OCI-LY1 (cell line): Measurements from ENCODE around the gene CRB3.
A peak's percentile ranks its signal among the peaks of the same experiment; 100 is the strongest.

Experiments used
- H2AFZ ChIP-seq: fragments of 200-600 bp; sonication (generic), shearing (Covaris generic); 2 replicates; pipeline ENCODE4 v1.6.0; 2014; ENCODE audit warnings: antibody characterized with exemption, mild to moderate bottlenecking, low read length
- H3F3A ChIP-seq: fragments of 200-600 bp; sonication (generic), shearing (Covaris generic); 2 replicates; pipeline ENCODE4 v1.6.0; 2014; ENCODE audit warnings: mild to moderate bottlenecking, antibody characterized with exemption, low read length, moderate library complexity; ENCODE audit not compliant: insufficient read depth
- H3K27ac ChIP-seq: fragments of 200-600 bp; sonication (generic); 2 replicates; pipeline ENCODE4 v1.5.1; 2014; ENCODE audit warnings: low read length, mixed run types, mild to moderate bottlenecking, low read depth; ENCODE audit not compliant: poor library complexity, severe bottlenecking
- H3K27me3 ChIP-seq: fragments of 200-600 bp; sonication (generic); 2 replicates; pipeline ENCODE4 v1.6.0; 2014; ENCODE audit warnings: antibody characterized with exemption, mild to moderate bottlenecking, low read length, moderate library complexity; ENCODE audit not compliant: insufficient read depth
- H3K36me3 ChIP-seq: fragments of 200-600 bp; sonication (generic); 2 replicates; pipeline ENCODE4 v1.6.1; 2014; ENCODE audit warnings: mild to moderate bottlenecking, antibody characterized with exemption, low read length, moderate library complexity, mixed read lengths; ENCODE audit not compliant: insufficient read depth
- H3K4me1 ChIP-seq: fragments of 200-600 bp; sonication (generic); 2 replicates; pipeline ENCODE4 v1.5.1; 2014; ENCODE audit warnings: mild to moderate bottlenecking, low read length, moderate library complexity; ENCODE audit not compliant: insufficient read depth, severe bottlenecking
- H3K4me2 ChIP-seq: fragments of 200-600 bp; sonication (generic), shearing (Covaris generic); 2 replicates; pipeline ENCODE4 v1.6.1; 2014; ENCODE audit warnings: low read length
- H3K4me3 ChIP-seq: fragments of 200-600 bp; sonication (generic); 2 replicates; pipeline ENCODE4 v1.5.1; 2014; ENCODE audit warnings: low read length, low read depth, mild to moderate bottlenecking, mixed read lengths; ENCODE audit not compliant: poor library complexity, severe bottlenecking
- H3K79me2 ChIP-seq: fragments of 200-600 bp; shearing (Covaris generic); 2 replicates; pipeline ENCODE4 v1.6.1; 2016; ENCODE audit warnings: mixed run types, low read length, mixed read lengths; ENCODE audit not compliant: insufficient read depth
- H3K9ac ChIP-seq: fragments of 200-600 bp; sonication (generic), shearing (Covaris generic); 2 replicates; pipeline ENCODE4 v1.6.1; 2014; ENCODE audit warnings: mild to moderate bottlenecking, low read length, mixed read lengths
- H3K9me2 ChIP-seq: fragments of 200-600 bp; sonication (generic), shearing (Covaris generic); 2 replicates; pipeline ENCODE4 v1.6.1; 2014; ENCODE audit warnings: low read depth, mild to moderate bottlenecking, low read length, mixed read lengths
- H3K9me3 ChIP-seq: fragments of 200-600 bp; shearing (Covaris generic); 2 replicates; pipeline ENCODE4 v1.6.1; 2014; ENCODE audit warnings: low read length, mixed read lengths
- H4K20me1 ChIP-seq: fragments of 200-600 bp; sonication (generic), shearing (Covaris generic); 2 replicates; pipeline ENCODE4 v1.6.0; 2016; ENCODE audit warnings: mild to moderate bottlenecking, low read length; ENCODE audit not compliant: insufficient read depth
- EZH2 ChIP-seq: fragments of 200-600 bp; sonication (generic), shearing (Covaris generic); IDR thresholded peaks from 2 replicates; pipeline ENCODE4 v1.8.0; 2017; ENCODE audit warnings: borderline replicate concordance, mixed run types, mild to moderate bottlenecking, antibody characterized with exemption, low read length, moderate library complexity, mixed read lengths
- TF ChIP-seq, protein P1 (sequence below): fragments of 200-600 bp; sonication (generic), shearing (Covaris generic); IDR thresholded peaks from 2 replicates; pipeline ENCODE4 v1.5.1; 2017; ENCODE audit warnings: mild to moderate bottlenecking, antibody characterized with exemption, low read length, moderate library complexity, mixed read lengths

The CRB3 gene

GRCh38 chr19:6421075-6422014 is 42.7 kb upstream of the CRB3 start:
- Histone ChIP-seq H3K27ac (no peak overlapping the region), H3K36me3 (peaks cover 74% of the 10 kb centered on the region), H3K4me1 (peaks cover 23% of the 10 kb centered on the region), H3K9me3 (no peaks in the 10 kb centered on the region), H2AFZ (no peak overlapping the region), H3K4me3 (no peak overlapping the region), H3K79me2 (peaks cover 43% of the 10 kb centered on the region), H3F3A (no peaks in the 10 kb centered on the region), H3K9ac (no peak overlapping the region), H4K20me1 (no peaks in the 10 kb centered on the region), H3K9me2 (no peaks in the 10 kb centered on the region), H3K27me3 (no peaks in the 10 kb centered on the region), H3K4me2 (no peak overlapping the region)
- no peak for TF ChIP-seq EZH2

- H3K9me3 ChIP-seq, result no peaks in the 10 kb centered on the region
- no peak overlapping the region for H3K27ac ChIP-seq
- TF ChIP-seq, protein P1, sequence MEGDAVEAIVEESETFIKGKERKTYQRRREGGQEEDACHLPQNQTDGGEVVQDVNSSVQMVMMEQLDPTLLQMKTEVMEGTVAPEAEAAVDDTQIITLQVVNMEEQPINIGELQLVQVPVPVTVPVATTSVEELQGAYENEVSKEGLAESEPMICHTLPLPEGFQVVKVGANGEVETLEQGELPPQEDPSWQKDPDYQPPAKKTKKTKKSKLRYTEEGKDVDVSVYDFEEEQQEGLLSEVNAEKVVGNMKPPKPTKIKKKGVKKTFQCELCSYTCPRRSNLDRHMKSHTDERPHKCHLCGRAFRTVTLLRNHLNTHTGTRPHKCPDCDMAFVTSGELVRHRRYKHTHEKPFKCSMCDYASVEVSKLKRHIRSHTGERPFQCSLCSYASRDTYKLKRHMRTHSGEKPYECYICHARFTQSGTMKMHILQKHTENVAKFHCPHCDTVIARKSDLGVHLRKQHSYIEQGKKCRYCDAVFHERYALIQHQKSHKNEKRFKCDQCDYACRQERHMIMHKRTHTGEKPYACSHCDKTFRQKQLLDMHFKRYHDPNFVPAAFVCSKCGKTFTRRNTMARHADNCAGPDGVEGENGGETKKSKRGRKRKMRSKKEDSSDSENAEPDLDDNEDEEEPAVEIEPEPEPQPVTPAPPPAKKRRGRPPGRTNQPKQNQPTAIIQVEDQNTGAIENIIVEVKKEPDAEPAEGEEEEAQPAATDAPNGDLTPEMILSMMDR, result no peak
- no peak for TF ChIP-seq EZH2
- H3K9me2 ChIP-seq, result no peaks in the 10 kb centered on the region
- H4K20me1 ChIP-seq, result no peaks in the 10 kb centered on the region
- no peaks in the 10 kb centered on the region for H3F3A ChIP-seq
- peaks cover 43% of the 10 kb centered on the region for H3K79me2 ChIP-seq
- H3K4me3 ChIP-seq, result peak overlapping the region; percentile 94
- H3K9ac ChIP-seq, result peak overlapping the region; percentile 86
- H3K36me3 ChIP-seq, result peaks cover 51% of the 10 kb centered on the region
- no peaks in the 10 kb centered on the region for H3K27me3 ChIP-seq
- no peak overlapping the region for H2AFZ ChIP-seq
- peaks cover 23% of the 10 kb centered on the region for H3K4me1 ChIP-seq
- H3K4me2 ChIP-seq, result peak overlapping the region; percentile 86
Observed at GRCh38 chr19:6423499-6424194, 40.4 kb upstream of the CRB3 start.

DNA sequence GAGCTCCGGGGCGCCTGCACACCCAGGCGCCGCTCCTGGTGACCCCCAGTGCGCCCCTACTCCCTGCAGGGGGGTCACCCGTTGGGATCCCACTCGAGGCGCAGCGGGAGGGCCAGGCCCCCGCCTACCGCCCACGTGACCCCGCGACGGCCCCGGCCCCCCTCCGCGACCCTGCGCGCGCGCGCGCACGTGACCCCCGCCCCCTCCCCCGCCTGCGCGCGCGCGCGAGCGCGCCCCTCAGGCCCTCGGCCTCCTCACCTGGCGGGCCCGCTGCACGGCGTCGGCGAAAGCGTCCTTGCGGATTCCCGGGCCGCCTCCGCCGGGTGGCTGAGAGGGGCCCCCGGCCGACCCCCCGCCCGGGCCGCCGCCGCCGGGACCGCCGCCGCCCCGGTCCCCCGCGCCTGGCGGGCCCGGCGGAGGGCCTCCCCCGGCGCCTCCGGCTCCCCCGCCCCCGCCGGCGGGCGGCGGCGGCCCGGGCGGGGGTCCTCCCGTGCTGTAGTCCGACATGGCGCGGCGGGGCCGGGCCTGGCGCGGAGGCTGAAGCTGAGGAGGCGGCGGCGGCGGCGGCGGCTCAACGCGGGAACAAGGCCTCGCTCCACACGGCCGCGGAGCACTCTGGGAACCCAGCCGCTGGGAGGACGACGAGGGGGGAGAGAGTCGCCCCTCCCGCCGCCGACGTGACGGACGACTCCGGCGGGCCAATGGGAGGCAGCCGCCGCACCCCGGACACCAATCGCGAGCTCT is 39.7 kb upstream of the CRB3 start, which contains the start of gene KHSRP:
Gene KHSRP, minus strand, starts transcription at position 617 of the 744 bp plus-strand sequence. Its CDS starts 110 bp downstream, at position 507.
- Histone ChIP-seq H3K27ac (peak within 1 kb of the TSS; percentile 71), H3F3A (no peaks in the 10 kb centered on the region), H3K4me2 (peak within 1 kb of the TSS; percentile 86), H3K27me3 (no peaks in the 10 kb centered on the region), H3K9ac (peak within 1 kb of the TSS; percentile 86), H4K20me1 (no peaks in the 10 kb centered on the region), H3K9me3 (no peaks in the 10 kb centered on the region), H3K36me3 (peaks cover 43% of the 10 kb centered on the region), H3K9me2 (no peaks in the 10 kb centered on the region), H3K4me3 (peak within 1 kb of the TSS; percentile 94), H3K79me2 (peaks cover 43% of the 10 kb centered on the region), H2AFZ (no peak within 1 kb of the TSS), H3K4me1 (peaks cover 23% of the 10 kb centered on the region)
- TF ChIP-seq, protein P1, result no peak
- TF ChIP-seq EZH2, result no peak
